Vagina (tissue), 2 donors: Measurements from ENCODE around the gene DUSP8.

Experiments used
- CTCF ChIP-seq, 3 experiments: fragments of 450-650 bp in 2 of 3; fragments of 200-600 bp in 1 of 3; sonication (generic) in 1 of 3; IDR thresholded peaks; one replicate each; pipeline ENCODE4 v1.5.1; 2017 to 2019; ENCODE audit warnings: antibody characterized with exemption in 3 of 3, mild to moderate bottlenecking in 2 of 3, moderate library complexity in 2 of 3
- POLR2AphosphoS5 ChIP-seq, 2 donors: sonication (generic); formaldehyde crosslinking; IDR thresholded peaks; one replicate each; pipeline ENCODE4 v1.9.0; 2017; ENCODE audit warnings: antibody characterized with exemption in 2 of 2, mild to moderate bottlenecking in 2 of 2, low read depth in 1 of 2; ENCODE audit not compliant: insufficient read depth in 1 of 2

GRCh38 chr11:1604181-1604580, 32.1 kb upstream of the DUSP8 start:
- no peak for TF ChIP-seq CTCF (IDR thresholded peaks at IDR 0.05)
- no peak for TF ChIP-seq POLR2AphosphoS5 (IDR thresholded peaks at IDR 0.05; ENCODE audit: insufficient read depth in 1 of 2, low read depth in 1 of 2)
